Left renal cortex interstitium (tissue), 4 donors: ENCODE measurements around the gene PAX2. TPM values are rescaled to one million over a fixed set of nuclear protein-coding genes. Genes with fewer than 3 reads are reported as not detected.

Experiments
- DNase-seq, 4 donors: peaks; one replicate each; pipeline ENCODE4 v3.0.0-alpha.2; 2013; ENCODE audit warnings: low read depth in 4 of 4, low spot score in 2 of 4, missing footprints in 1 of 4
- polyA plus RNA-seq, 4 donors: library from polyadenylated mRNA; unstranded; fragments of 120-200 nt; gene quantifications; one replicate each; pipeline ENCODE4 v1.2.1, GENCODE V29; 2013; ENCODE audit not compliant: insufficient read length in 4 of 4

Gene PAX2
- polyA plus RNA-seq, 4 donors, result 116 to 262 (median 178) TPM

- DNase-seq, result no peak
Observed at GRCh38 chr10:100873146-100873826, 127.9 kb downstream of the PAX2 start.

- DNase-seq, result no peak
Observed at GRCh38 chr10:100873827-100874326, 128.5 kb downstream of the PAX2 start.

- no peak for DNase-seq
Observed at GRCh38 chr10:100874702-100875483, 129.5 kb downstream of the PAX2 start.

DNA sequence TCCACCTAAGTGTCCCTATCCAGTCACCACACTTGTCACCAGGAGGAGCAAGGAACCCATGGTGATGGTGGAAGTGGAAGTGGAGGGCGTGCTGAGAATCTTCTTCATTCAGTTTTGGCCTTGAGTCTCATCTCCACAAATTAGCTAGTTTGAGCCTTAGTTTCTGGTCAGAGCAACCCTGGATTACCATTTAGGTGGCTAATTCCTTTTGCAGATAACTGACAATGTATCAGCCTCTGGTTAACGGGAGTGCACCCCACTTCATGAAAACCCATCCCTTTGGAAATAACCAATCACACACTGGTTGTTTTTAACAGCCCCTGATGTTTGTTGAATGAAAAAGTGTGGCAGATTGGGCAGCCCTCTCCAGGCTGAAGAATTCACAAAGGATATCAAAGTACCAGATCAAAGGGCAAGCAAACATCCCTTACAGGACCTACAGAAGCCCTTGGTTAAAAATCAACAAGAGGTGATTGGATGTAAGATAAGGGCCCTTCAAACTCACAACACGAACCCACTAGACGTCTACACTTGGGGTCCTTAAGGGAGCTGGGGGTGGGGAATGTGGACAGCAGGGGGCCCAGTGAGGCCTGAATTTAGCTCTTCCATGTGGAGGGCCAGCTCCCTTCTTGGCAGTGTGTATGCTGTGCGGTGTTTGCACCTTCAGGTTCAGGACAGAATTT lies 130.2 kb downstream of the PAX2 start:
- DNase-seq, result no peak

DNA sequence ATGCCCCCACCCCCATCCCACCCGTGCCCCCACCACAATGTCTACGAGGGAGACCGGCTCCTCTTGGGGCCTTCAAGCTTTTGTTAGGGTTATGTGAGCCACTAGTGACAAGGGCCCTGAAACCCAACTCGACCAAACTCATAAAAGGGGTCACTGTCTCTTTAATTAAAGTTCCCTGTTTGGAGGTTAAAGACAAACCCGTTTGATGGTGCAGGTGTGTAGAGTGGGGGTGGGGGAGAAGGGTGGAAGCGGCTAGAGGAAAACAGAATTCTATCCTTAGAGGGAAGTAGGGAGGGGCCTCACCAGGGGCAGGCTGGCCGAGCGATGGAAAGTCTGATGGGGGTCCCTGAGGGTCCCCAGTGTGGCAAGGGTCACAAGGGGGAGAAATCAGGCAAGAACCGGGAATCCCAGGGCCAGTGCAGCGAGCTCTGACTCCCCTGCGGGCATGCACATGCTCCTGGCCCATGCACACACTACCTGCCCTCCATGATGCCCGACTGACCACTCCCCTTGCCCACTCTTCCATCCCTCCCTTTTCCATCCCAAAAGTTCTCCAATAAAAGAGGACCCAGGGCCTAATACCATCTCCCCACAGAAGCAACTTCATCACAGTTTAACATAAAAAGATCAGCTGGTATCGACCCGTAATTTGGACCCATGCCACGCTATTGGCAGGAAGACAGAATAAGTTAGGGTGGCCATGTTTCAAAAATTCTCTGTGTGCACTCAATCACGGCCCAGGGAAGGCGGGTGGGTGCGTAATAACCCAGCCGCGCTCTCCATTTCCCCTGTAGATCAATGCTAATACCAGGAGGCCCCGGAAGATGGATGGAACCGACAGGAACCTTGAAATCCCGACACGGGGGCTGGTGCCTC lies 131.4 kb downstream of the PAX2 start:
- DNase-seq, result no peak

DNA sequence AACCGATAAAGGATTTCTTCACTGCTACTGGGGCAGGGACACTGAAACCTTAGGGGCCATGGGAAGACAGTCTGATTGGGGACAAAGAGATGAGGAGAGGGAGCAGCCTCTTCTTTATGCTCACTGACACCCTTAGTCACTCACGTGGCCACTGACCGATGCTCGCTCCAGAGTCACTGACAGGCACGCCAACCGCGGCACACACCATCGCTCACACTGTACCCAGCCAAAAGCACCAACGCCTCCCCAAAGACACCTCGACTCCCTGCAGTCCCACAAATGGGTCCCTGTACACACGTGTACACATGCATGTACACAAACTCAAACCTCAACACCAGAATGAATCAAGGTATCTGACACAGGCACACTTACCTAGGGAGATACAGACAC lies 132.1 kb downstream of the PAX2 start:
- no peak for DNase-seq

DNA sequence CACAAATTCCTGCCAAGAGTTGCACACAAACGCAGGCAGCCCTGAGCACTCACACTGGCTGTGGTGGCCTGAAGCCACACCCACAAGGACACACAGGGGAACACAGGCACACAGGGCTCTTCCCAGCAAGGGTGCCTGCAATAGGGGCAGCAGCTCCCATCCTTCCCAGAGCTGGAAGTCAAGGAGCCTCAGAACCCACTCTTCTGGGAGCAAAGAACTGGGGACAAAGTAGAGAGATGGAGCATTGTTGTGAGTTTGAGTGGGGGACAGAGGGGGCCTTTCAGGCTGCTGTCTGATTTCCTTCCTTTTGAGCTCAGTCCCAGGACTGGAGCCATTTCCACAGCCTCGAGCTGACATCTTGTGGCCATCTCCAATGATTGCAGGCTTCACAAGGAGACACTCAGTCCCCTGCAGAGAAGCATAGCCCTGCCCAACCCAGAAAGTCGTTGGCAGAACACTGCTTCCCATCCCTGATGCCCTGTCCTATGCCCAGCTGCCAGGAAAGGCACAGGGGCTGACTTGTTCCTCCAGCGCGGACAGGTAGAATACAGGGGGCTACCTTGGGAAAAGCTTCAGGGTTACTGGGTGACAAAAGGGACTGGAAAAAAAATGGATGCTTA lies 133.0 kb downstream of the PAX2 start:
- peak; percentile 50 to 68 (median 66) for DNase-seq

Other genes starting within 250 kb of the PAX2 start
- gene SEC31B, start 225.7 kb upstream of the PAX2 start, polyA plus RNA-seq, result 10 to 100 TPM; 10.1 to 30.5 (median 19.6) TPM
- gene NDUFB8, start 215.7 kb upstream of the PAX2 start, polyA plus RNA-seq, result 100 to 1,000 TPM; 161 to 216 (median 195) TPM
- 10 to 100 TPM; 35.8 to 48.4 (median 42.5) TPM for gene HIF1AN, start 209.6 kb upstream of the PAX2 start, polyA plus RNA-seq
- gene SLF2, start 167.4 kb downstream of the PAX2 start, polyA plus RNA-seq, result 10 to 100 TPM; 25.8 to 50.7 (median 35.5) TPM
- 10 to 100 TPM; 32.9 to 60.4 (median 50.1) TPM for gene SEMA4G, start 223.9 kb downstream of the PAX2 start, polyA plus RNA-seq
- gene MRPL43, start 241.9 kb downstream of the PAX2 start, polyA plus RNA-seq, result 100 to 1,000 TPM in 3 of 4 donors, 10 to 100 TPM in 1; 98.5 to 124 (median 107) TPM
- gene TWNK, start 242.0 kb downstream of the PAX2 start, polyA plus RNA-seq, result 10 to 100 TPM; 14.5 to 15.6 (median 15.1) TPM